Measurements from ENCODE around the gene PIEZO2.

Gene PIEZO2

DNA sequence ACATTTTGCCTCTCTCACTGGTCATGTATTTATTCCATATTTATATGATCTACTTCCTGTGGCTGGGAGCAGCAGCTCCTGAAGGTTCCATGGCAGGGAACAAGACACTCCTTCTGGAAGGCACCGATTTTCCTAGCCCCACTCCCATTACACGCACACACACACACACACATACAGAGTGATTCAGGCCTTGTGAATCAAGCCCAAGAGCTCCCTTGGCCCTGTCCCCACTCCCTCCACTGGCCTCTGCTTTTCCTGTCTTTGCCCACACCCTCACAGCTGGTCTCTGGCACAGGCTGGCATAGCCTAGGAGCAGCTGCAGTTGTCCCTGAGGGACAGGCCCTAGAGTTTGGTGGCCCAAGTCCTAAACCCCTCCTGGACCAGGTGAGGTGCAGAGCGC is 421.9 kb downstream of the PIEZO2 start (continued):
- TF ChIP-seq, protein P1, sequence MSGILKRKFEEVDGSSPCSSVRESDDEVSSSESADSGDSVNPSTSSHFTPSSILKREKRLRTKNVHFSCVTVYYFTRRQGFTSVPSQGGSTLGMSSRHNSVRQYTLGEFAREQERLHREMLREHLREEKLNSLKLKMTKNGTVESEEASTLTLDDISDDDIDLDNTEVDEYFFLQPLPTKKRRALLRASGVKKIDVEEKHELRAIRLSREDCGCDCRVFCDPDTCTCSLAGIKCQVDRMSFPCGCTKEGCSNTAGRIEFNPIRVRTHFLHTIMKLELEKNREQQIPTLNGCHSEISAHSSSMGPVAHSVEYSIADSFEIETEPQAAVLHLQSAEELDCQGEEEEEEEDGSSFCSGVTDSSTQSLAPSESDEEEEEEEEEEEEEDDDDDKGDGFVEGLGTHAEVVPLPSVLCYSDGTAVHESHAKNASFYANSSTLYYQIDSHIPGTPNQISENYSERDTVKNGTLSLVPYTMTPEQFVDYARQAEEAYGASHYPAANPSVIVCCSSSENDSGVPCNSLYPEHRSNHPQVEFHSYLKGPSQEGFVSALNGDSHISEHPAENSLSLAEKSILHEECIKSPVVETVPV (CRISPR knock-in tag; IDR thresholded peaks at IDR 0.05) = no peak
- TF ChIP-seq ZNF8 (CRISPR knock-in tag; IDR thresholded peaks at IDR 0.05) = no peak

DNA sequence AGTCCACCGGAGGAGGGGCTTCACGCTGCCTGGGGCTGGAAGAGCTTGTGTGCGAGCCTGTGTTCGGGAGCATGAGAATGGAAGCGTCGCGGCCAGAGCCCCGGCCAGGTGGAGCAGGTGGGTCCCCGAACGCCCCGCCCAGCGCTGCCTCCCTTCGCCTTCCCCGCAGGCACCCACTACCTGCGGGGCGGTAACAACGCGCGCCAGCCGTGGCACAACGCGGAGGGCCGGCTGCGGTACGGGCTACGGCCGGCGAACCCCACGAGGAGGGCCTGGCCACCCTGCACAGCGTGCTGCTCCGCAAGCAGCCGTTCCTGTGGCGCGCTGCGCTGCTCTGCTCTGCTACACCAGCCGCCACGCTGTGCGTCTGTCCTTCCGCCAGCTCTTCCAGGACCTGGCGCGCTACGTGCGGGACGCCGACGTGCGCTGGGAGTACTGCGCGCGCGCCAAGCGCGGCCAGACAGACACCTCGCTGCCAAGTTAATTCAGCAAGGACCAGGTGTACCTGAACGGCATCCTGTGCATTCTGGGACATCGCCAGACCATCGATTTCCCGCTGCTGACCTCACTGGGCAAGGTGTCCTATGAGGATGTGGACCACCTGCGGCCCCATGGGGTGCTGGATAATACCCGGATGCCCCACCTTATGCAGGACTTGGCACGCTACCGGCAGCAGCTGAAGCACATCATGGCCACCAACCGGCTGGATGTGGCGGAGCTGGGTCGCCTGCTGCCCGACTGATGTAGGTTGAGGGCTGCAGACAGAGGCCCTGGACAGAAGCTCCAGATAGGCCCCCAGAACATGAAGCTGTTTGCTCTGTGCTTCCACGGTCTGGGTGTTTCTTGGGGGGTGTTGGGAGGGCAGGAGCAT is 422.9 kb downstream of the PIEZO2 start:
- no peak; the same call in 2 of the 3 replicates for ATAC-seq
- TF ChIP-seq RARB (CRISPR knock-in tag; IDR thresholded peaks at IDR 0.05) (no peak), GLIS3 (CRISPR knock-in tag; IDR thresholded peaks at IDR 0.05) (no peak), ZNF8 (CRISPR knock-in tag; IDR thresholded peaks at IDR 0.05) (no peak)
- TF ChIP-seq, protein P2, sequence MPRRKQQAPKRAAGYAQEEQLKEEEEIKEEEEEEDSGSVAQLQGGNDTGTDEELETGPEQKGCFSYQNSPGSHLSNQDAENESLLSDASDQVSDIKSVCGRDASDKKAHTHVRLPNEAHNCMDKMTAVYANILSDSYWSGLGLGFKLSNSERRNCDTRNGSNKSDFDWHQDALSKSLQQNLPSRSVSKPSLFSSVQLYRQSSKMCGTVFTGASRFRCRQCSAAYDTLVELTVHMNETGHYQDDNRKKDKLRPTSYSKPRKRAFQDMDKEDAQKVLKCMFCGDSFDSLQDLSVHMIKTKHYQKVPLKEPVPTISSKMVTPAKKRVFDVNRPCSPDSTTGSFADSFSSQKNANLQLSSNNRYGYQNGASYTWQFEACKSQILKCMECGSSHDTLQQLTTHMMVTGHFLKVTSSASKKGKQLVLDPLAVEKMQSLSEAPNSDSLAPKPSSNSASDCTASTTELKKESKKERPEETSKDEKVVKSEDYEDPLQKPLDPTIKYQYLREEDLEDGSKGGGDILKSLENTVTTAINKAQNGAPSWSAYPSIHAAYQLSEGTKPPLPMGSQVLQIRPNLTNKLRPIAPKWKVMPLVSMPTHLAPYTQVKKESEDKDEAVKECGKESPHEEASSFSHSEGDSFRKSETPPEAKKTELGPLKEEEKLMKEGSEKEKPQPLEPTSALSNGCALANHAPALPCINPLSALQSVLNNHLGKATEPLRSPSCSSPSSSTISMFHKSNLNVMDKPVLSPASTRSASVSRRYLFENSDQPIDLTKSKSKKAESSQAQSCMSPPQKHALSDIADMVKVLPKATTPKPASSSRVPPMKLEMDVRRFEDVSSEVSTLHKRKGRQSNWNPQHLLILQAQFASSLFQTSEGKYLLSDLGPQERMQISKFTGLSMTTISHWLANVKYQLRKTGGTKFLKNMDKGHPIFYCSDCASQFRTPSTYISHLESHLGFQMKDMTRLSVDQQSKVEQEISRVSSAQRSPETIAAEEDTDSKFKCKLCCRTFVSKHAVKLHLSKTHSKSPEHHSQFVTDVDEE (CRISPR knock-in tag; IDR thresholded peaks at IDR 0.05) = no peak

DNA sequence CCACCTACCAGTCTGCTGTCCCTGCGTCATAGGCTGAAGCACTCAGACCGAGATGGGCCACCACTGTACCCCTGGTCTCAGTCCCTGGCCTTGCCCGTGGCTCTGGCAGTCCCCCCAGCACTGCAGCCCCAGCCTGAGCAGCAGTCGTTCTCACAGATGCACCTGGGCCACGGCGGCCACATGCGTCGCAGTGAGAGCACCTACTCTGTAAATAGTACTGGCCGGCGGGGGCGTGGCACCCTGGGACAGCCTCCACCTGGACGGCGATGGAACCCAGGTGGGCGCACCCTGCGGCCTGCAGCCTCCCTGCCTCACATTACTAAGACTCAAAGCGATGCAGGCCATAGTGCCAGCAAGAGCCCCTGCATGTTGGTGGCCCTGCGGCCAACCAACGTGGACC is 424.7 kb downstream of the PIEZO2 start:
- TF ChIP-seq, protein P3, sequence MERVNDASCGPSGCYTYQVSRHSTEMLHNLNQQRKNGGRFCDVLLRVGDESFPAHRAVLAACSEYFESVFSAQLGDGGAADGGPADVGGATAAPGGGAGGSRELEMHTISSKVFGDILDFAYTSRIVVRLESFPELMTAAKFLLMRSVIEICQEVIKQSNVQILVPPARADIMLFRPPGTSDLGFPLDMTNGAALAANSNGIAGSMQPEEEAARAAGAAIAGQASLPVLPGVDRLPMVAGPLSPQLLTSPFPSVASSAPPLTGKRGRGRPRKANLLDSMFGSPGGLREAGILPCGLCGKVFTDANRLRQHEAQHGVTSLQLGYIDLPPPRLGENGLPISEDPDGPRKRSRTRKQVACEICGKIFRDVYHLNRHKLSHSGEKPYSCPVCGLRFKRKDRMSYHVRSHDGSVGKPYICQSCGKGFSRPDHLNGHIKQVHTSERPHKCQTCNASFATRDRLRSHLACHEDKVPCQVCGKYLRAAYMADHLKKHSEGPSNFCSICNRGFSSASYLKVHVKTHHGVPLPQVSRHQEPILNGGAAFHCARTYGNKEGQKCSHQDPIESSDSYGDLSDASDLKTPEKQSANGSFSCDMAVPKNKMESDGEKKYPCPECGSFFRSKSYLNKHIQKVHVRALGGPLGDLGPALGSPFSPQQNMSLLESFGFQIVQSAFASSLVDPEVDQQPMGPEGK (CRISPR knock-in tag; IDR thresholded peaks at IDR 0.05; ENCODE audit: borderline replicate concordance) = no peak
- TF ChIP-seq PPARA (CRISPR knock-in tag; IDR thresholded peaks at IDR 0.05; ENCODE audit: borderline replicate concordance) (no peak), ZNF8 (CRISPR knock-in tag; IDR thresholded peaks at IDR 0.05) (no peak), SNAI2 (CRISPR knock-in tag; IDR thresholded peaks at IDR 0.05) (no peak), RARB (CRISPR knock-in tag; IDR thresholded peaks at IDR 0.05) (no peak), ZC3H10 (CRISPR knock-in tag; IDR thresholded peaks at IDR 0.05) (no peak), TCF4 (CRISPR knock-in tag; IDR thresholded peaks at IDR 0.05; ENCODE audit: borderline replicate concordance) (no peak), ISL1 (CRISPR knock-in tag; IDR thresholded peaks at IDR 0.05) (no peak), GLIS3 (CRISPR knock-in tag; IDR thresholded peaks at IDR 0.05) (no peak), ESRRG (CRISPR knock-in tag; IDR thresholded peaks at IDR 0.05) (no peak), ARNTL (CRISPR knock-in tag; IDR thresholded peaks at IDR 0.05; ENCODE audit: borderline replicate concordance, low read depth) (no peak), ZNF70 (CRISPR knock-in tag; IDR thresholded peaks at IDR 0.05) (no peak)
- TF ChIP-seq, protein P4, sequence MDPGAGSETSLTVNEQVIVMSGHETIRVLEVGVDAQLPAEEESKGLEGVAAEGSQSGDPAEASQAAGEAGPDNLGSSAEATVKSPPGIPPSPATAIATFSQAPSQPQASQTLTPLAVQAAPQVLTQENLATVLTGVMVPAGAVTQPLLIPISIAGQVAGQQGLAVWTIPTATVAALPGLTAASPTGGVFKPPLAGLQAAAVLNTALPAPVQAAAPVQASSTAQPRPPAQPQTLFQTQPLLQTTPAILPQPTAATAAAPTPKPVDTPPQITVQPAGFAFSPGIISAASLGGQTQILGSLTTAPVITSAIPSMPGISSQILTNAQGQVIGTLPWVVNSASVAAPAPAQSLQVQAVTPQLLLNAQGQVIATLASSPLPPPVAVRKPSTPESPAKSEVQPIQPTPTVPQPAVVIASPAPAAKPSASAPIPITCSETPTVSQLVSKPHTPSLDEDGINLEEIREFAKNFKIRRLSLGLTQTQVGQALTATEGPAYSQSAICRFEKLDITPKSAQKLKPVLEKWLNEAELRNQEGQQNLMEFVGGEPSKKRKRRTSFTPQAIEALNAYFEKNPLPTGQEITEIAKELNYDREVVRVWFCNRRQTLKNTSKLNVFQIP (CRISPR knock-in tag; IDR thresholded peaks at IDR 0.05; ENCODE audit: borderline replicate concordance, low read depth) = no peak
- TF ChIP-seq, protein P1 (CRISPR knock-in tag; IDR thresholded peaks at IDR 0.05) = no peak
- TF ChIP-seq, protein P2 (CRISPR knock-in tag; IDR thresholded peaks at IDR 0.05) = no peak
- TF ChIP-seq, protein P5, sequence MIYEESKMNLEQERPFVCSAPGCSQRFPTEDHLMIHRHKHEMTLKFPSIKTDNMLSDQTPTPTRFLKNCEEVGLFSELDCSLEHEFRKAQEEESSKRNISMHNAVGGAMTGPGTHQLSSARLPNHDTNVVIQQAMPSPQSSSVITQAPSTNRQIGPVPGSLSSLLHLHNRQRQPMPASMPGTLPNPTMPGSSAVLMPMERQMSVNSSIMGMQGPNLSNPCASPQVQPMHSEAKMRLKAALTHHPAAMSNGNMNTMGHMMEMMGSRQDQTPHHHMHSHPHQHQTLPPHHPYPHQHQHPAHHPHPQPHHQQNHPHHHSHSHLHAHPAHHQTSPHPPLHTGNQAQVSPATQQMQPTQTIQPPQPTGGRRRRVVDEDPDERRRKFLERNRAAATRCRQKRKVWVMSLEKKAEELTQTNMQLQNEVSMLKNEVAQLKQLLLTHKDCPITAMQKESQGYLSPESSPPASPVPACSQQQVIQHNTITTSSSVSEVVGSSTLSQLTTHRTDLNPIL (CRISPR knock-in tag; IDR thresholded peaks at IDR 0.05; ENCODE audit: low read depth) = no peak
- no peak for ATAC-seq

All from SK-N-SH treated with all-trans-retinoic acid at 6 μM for 48 hours (cell line).